Epithelial cell of proximal tubule (primary cell): ENCODE results near the gene NELL1. TPM values are rescaled to one million over a fixed set of nuclear protein-coding genes. Genes with fewer than 3 reads are reported as not detected.
A peak's percentile ranks its signal among the peaks of the same experiment; 100 is the strongest.

Source experiments
- DNase-seq: peaks from one replicate; pipeline ENCODE4 v3.0.0-alpha.2; 2011; ENCODE audit warnings: low read depth
- H3K4me3 ChIP-seq: 2 replicates; pipeline ENCODE4 v1.5.1; 2011; ENCODE audit warnings: low read depth, mild to moderate bottlenecking, low read length
- total RNA-seq: library from RNA; depleted of rRNA; stranded (reverse); fragments of >200 nt; gene quantifications from 2 replicates; pipeline ENCODE4 v1.2.3, GENCODE V29; 2015
- TF ChIP-seq, protein P1 (sequence below): conservative IDR thresholded peaks from 2 replicates; pipeline ENCODE4 v1.5.1; 2012; ENCODE audit warnings: low read depth, mild to moderate bottlenecking, low read length

The NELL1 gene
- total RNA-seq, 1 donor from 2014 or later, result not detected

DNA sequence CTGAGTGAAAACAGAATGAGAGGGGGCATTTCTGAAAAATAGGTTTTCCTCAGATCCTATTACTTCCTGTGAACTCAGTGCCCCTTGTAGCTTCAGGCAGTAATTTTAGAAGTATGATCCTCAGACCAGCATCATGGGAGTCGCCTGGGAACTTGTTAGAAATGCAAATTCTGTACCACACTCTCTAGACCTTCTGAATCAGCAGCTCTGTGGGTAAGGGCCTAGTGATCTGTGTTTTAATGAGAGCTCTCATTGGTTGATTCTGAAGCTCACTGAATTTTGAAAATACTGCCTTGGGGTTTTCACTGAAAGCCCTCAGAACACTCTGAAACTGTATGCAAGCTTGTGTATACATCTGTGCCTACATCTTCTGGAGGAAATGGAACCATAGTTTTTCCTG is 876.3 kb downstream of the NELL1 start:
- H3K4me3 ChIP-seq, result no peak overlapping the region
- DNase-seq, result no peak
- TF ChIP-seq, protein P1, sequence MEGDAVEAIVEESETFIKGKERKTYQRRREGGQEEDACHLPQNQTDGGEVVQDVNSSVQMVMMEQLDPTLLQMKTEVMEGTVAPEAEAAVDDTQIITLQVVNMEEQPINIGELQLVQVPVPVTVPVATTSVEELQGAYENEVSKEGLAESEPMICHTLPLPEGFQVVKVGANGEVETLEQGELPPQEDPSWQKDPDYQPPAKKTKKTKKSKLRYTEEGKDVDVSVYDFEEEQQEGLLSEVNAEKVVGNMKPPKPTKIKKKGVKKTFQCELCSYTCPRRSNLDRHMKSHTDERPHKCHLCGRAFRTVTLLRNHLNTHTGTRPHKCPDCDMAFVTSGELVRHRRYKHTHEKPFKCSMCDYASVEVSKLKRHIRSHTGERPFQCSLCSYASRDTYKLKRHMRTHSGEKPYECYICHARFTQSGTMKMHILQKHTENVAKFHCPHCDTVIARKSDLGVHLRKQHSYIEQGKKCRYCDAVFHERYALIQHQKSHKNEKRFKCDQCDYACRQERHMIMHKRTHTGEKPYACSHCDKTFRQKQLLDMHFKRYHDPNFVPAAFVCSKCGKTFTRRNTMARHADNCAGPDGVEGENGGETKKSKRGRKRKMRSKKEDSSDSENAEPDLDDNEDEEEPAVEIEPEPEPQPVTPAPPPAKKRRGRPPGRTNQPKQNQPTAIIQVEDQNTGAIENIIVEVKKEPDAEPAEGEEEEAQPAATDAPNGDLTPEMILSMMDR, result no peak

DNA sequence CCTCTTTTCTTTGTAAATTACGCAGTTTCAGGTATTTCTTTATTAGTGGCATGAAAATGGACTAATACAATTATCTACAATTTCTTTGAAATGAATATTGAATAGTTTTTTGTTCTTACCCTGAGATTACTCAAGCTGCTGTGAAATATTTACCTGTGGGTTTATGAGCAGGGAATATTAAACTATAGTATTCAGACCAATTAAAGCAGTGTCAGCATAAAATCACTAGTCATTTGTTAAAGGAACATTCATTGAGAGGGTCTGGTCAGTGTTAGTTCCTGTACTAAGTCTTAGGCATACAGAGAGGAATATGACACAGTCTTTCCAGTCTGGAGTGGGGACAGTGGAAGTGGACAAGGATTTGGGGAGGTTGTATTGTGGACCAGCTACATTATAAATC is 877.3 kb downstream of the NELL1 start:
- no peak for DNase-seq
- TF ChIP-seq, protein P1, result no peak
- H3K4me3 ChIP-seq, result no peak overlapping the region

DNA sequence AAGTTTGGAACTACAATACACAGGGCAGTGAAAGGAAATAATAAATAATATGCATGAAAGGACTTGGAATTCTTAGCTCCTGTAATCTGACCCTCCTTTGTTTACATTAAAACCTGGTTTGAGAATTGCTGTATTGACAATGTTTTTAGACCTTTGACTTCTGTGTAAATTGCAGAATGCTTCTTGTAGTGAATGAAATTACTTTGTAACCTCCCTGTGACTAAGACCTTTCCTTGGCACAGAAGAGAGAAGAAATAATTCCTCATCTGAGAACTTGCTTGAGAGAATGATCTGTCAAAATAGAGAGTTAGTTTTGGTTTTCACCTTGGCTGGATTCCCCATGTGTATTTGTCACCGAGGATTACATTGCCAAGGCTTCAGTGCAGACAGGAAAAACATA is 883.5 kb downstream of the NELL1 start:
- TF ChIP-seq, protein P1, result no peak
- H3K4me3 ChIP-seq, result no peak overlapping the region
- peak; percentile 63 for DNase-seq

DNA sequence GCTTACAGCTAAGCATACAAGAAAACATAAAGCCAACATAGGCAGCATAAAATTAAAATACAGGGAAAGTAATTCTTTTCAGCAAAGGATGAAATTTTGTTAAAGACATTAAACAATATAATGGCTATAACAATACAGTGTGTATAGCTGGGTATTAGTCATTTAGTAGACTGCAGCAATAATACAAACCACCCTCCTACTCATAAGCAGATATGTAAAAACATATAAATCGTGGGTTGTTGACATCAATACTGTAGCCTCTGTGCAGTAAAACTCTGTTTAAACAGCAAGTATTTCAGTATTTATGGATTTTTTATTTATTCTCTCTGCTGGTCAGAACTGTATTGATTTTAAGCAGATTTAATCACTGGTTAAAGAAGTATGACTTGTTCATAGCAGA is 884.4 kb downstream of the NELL1 start:
- no peak for DNase-seq
- H3K4me3 ChIP-seq, result no peak overlapping the region
- TF ChIP-seq, protein P1, result no peak

DNA sequence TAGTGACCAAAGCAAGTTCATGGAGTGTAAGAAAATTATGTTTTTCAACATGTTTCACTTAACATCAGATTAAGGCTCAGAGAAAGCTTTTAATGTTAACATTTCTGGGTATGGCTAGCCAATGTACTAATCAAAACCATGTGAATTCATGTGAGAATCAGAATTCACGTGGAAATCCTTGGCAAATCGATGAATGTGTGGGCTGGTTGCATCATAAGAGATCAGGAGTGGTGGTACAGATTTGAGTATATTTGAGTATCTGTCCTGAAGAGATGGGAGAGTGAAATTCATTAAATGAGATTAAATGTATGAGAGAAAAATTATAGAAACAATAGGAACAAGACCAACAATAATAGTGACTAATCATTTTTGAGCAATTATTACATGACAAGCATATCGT is 884.9 kb downstream of the NELL1 start:
- H3K4me3 ChIP-seq, result no peak overlapping the region
- DNase-seq, result no peak
- TF ChIP-seq, protein P1, result no peak

DNA sequence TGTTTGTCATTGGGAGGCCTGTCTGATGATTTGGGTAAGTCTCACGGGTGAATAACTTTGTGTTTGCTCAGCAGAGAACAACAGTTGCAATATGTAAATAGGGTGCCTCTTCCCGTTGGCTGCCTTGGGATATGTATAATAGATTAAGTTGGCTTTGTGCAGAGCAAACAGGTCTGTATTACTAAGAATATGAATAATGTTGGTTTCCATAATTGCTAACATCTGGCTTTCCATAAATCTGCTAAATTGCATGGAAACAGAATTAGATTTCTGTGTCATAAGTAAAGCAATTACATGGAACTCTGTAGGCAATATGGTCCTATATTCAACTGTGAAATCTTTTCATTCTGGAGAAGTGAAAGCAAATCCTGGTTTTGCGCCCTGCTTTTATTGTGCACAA is 887.5 kb downstream of the NELL1 start:
- TF ChIP-seq, protein P1, result no peak
- DNase-seq, result no peak
- no peak overlapping the region for H3K4me3 ChIP-seq

DNA sequence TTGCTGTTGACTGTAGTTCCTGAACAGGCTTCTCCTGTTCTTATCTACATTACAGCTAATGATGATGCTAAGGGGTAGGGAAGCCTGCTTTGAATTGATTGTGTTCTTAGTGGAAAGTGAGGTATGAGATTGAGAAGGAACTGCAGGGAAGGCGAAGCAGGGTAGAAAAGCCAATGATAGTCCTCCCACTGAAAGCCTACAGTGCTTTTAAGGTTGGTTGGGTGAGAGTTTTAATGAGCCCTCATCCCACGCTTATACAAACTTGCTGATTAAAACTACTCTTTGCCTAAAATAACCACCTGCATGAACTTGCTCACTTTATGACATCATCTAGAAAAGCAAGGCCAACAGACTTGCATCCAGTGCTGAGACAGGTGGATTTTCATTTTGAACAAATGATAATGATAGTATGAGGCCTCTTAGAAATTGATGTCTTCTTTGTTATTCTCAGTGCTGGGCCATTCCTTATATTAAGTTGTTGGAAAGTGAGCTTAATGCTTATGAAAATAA is 891.1 kb downstream of the NELL1 start:
- no peak overlapping the region for H3K4me3 ChIP-seq
- TF ChIP-seq, protein P1, result no peak
- DNase-seq, result no peak
